OCI-LY1 (cell line): ENCODE results near the gene DSG4.

Experiments used
- EZH2 ChIP-seq: fragments of 200-600 bp; sonication (generic), shearing (Covaris generic); IDR thresholded peaks from 2 replicates; pipeline ENCODE4 v1.8.0; 2017; ENCODE audit warnings: borderline replicate concordance, mixed run types, mild to moderate bottlenecking, antibody characterized with exemption, low read length, moderate library complexity, mixed read lengths
- TF ChIP-seq, protein P1 (sequence below): fragments of 200-600 bp; sonication (generic), shearing (Covaris generic); IDR thresholded peaks from 2 replicates; pipeline ENCODE4 v1.5.1; 2017; ENCODE audit warnings: mild to moderate bottlenecking, antibody characterized with exemption, low read length, moderate library complexity, mixed read lengths

DNA sequence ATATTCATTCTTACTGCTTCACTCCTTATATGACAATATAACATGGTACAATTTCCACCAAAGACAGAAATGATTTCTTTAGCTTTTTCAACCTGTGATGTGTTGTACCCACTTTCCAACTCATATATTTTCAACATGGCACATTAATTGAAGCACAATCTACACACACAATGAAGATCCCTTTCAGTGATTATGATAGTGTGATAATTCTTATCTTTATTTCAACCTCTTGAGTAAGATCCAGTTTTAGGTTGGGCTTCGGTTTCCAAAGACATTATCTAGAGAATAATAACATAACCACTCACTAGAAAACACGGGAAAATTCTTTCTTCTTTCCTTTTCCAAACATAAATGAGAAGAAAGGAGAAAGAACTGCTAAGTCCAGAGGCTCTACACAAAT lies 67.6 kb downstream of the DSG4 start:
- no peak for TF ChIP-seq EZH2
- TF ChIP-seq, protein P1, sequence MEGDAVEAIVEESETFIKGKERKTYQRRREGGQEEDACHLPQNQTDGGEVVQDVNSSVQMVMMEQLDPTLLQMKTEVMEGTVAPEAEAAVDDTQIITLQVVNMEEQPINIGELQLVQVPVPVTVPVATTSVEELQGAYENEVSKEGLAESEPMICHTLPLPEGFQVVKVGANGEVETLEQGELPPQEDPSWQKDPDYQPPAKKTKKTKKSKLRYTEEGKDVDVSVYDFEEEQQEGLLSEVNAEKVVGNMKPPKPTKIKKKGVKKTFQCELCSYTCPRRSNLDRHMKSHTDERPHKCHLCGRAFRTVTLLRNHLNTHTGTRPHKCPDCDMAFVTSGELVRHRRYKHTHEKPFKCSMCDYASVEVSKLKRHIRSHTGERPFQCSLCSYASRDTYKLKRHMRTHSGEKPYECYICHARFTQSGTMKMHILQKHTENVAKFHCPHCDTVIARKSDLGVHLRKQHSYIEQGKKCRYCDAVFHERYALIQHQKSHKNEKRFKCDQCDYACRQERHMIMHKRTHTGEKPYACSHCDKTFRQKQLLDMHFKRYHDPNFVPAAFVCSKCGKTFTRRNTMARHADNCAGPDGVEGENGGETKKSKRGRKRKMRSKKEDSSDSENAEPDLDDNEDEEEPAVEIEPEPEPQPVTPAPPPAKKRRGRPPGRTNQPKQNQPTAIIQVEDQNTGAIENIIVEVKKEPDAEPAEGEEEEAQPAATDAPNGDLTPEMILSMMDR, result no peak
